Measurements from ENCODE around the gene BFSP1.

The BFSP1 gene

GRCh38 chr20:17460119-17460518 lies 71.1 kb downstream of the BFSP1 start:
- DNase-seq: no peak

GRCh38 chr20:17457588-17458190 lies 73.5 kb downstream of the BFSP1 start:
- no peak for DNase-seq

DNA sequence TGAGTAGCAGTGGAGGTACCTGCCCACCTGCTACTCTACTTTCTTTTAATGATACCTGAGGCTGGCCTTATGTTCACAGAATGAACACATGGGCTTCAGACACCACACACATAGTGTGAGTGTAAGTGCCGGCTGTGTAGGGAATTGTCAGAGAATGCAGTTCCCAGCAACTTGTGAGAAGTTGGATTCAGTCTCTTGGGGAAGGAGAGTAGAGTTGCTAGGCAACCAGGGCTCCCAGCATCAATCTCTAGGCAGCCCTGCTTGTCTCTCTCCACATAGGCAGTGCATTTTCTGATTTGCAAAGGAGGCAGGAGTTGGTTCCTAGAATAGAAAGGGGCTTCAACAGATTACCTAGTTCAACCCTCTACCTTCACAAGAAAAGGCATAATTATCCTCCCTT lies 74.1 kb downstream of the BFSP1 start:
- DNase-seq: no peak

DNA sequence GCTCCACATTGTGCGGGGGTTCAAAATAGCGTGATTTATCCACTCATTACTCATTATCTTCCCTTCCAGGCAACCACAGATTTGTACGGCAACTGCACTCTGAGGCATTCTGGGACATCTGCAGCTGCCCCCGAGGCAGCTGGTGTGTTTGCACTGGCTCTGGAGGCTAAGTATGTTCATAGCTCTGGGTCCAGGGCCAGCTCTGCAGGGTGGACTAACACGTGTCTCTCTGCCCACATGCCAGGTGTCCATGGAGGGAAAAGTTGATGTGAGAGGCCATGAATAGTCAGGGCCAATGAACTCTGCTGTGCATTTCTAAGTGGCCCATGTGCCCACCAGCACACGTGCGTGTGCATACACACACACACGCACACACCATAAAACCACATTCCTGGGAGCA lies 74.9 kb downstream of the BFSP1 start:
- no peak for DNase-seq

DNA sequence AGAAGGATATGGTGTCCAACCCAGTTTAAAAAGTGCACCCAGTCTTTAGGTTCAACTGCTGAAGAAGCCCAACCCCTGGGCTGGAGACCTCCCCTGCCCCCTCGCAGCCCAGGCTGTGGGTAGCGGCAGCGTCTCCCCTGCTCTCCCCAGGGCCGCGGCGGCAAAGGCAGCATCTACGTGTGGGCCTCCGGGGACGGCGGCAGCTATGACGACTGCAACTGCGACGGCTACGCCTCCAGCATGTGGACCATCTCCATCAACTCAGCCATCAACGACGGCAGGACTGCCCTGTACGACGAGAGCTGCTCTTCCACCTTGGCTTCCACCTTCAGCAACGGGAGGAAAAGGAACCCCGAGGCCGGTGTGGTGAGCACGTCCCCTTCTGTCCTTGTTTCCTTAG lies 77.6 kb downstream of the BFSP1 start:
- no peak for DNase-seq

- no peak for DNase-seq
Measured at GRCh38 chr20:17452441-17452840, 78.7 kb downstream of the BFSP1 start.

DNA sequence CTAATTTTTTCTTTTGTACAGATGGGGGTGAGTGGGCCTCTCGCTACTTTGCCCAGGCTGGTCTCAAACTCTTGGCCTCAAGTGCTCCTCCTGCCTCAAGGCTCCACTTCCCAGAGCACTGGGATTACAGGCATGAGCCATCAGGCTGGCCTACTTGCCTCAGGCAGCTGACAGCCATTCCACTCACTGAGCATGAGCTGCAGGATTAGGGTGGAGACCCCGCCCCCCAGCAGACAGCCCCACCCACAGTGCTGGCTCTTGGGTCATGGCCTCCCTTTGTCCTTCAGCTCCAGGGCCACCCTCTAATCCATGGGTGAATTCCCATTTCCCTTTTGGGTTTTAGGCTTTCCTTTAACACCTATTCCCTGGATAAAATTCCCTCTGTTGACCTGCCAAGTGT lies 82.1 kb downstream of the BFSP1 start:
- no peak for DNase-seq

DNA sequence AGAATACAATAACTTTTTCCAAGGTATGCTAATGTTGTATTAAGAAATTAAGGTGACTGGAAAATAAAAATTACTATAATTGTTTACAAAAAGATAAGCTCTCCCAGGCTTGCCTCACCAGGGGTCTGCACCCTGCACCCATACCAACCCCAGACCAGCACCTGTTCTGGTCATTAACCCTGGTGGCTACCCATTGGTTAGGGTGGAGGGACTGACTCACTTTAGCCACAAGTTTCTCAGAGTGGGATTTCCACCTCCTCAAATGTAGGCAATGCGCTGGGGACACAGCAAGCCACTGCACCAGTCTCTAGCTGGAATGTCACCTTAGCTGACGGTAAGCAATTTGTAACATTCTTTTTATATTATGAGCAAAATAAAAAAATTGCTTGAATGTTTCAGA lies 83.1 kb downstream of the BFSP1 start:
- DNase-seq: no peak

DNA sequence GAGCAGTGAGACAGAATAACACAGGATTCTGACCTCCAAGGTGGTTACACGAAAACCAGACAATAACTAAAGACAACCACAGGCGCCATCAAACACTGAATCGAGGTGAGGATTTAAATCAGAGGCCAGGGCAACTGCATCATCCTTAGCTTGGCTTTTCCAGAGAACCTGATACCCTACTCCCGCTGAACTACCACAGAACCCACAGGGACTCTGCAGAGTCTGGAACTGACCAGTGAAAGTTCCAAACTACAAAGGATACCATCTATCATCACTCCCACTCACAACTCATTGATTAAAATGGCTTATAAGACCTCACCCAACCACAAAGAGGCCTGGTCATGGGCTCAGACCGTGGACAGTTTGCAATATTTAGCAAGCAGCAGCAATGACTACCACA lies 85.0 kb downstream of the BFSP1 start:
- no peak for DNase-seq

- no peak for DNase-seq
Measured at GRCh38 chr20:17445543-17445942, 85.6 kb downstream of the BFSP1 start.

- no peak for DNase-seq
Measured at GRCh38 chr20:17444091-17444490, 87.1 kb downstream of the BFSP1 start.
